Panc1 (cell line): ENCODE results near the gene TNRC6B. TPM values are rescaled to one million over a fixed set of nuclear protein-coding genes. Genes with fewer than 3 reads are reported as not detected.

Experiments used
- ATAC-seq: fragments of 200-7000 bp; cut with Tn5 transposase; 2 replicates; pipeline ENCODE4 v1.9.1; 2020; ENCODE audit warnings: mild to moderate bottlenecking, moderate library complexity
- BruUV-seq: library from RNA; stranded (reverse); fragments of 400-500 nt; replicated peaks from 2 replicates; lab custom pipeline; 2021; lab: Mats Ljungman, UMichigan
- CTCF ChIA-PET: fragments of 300-600 bp; sonication (Branson Sonifier 250); formaldehyde crosslinking; loops from one replicate; lab custom pipeline; 2022; ENCODE audit warnings: antibody characterized with exemption; lab: Charles Lee
- POLR2A ChIA-PET: fragments of 300-600 bp; sonication (Branson Sonifier 250); formaldehyde crosslinking; loops from one replicate; lab custom pipeline; 2022; ENCODE audit warnings: antibody characterized with exemption; lab: Charles Lee
- DNase-seq: peaks from one replicate; pipeline ENCODE4 v3.0.0-alpha.2; 2010; ENCODE audit warnings: low read depth, low spot score
- H3K27ac ChIP-seq: 2 replicates; pipeline ENCODE4 v1.5.1; 2011; ENCODE audit warnings: mild to moderate bottlenecking, low read length, inconsistent platforms
- H3K27me3 ChIP-seq: fragments of 200-500 bp; sonication (Bioruptor generic); 2 replicates; pipeline ENCODE4 v1.6.0; 2014; ENCODE audit warnings: low read length, inconsistent platforms; ENCODE audit not compliant: control insufficient read depth, insufficient read depth
- H3K36me3 ChIP-seq: fragments of 200-500 bp; sonication (Bioruptor generic); 2 replicates; pipeline ENCODE4 v1.5.1; 2014; ENCODE audit warnings: inconsistent platforms, mild to moderate bottlenecking, low read length, moderate library complexity; ENCODE audit not compliant: control insufficient read depth, insufficient read depth
- H3K4me1 ChIP-seq: 2 replicates; pipeline ENCODE4 v1.5.1; 2011; ENCODE audit warnings: inconsistent platforms, mild to moderate bottlenecking, low read length, moderate library complexity; ENCODE audit not compliant: control insufficient read depth, insufficient read depth
- H3K4me3 ChIP-seq, 2 experiments: 2 replicates each; pipeline ENCODE4 v1.5.1; 2011 to 2012; ENCODE audit warnings: low read depth in 2 of 2, low read length in 2 of 2, mild to moderate bottlenecking in 2 of 2, inconsistent platforms in 1 of 2, moderate library complexity in 1 of 2
- H3K9me3 ChIP-seq: fragments of 200-500 bp; sonication (Bioruptor generic); 2 replicates; pipeline ENCODE4 v1.5.1; 2014; ENCODE audit warnings: low read depth, mild to moderate bottlenecking, inconsistent platforms, low read length, moderate library complexity; ENCODE audit not compliant: control insufficient read depth, insufficient read depth
- CTCF ChIP-seq: fragments of 450-650 bp; IDR thresholded peaks from 2 replicates; pipeline ENCODE4 v1.5.1; 2017; ENCODE audit warnings: mild to moderate bottlenecking
- POLR2AphosphoS5 ChIP-seq: IDR thresholded peaks from 2 replicates; pipeline ENCODE4 v1.6.1; 2012; ENCODE audit warnings: mild to moderate bottlenecking, low read depth, low read length, moderate library complexity
- REST ChIP-seq, 2 experiments: IDR thresholded peaks; 2 replicates each; pipeline ENCODE4 v1.6.1; 2011 to 2012; ENCODE audit warnings: low read depth in 2 of 2, control low read depth in 1 of 2, low read length in 1 of 2, mild to moderate bottlenecking in 1 of 2, moderate library complexity in 1 of 2; ENCODE audit not compliant: insufficient read depth in 1 of 2
- SIN3A ChIP-seq: IDR thresholded peaks from 2 replicates; pipeline ENCODE4 v1.6.1; 2012; ENCODE audit warnings: low read depth, mild to moderate bottlenecking, low read length, moderate library complexity, borderline replicate concordance; ENCODE audit not compliant: insufficient read depth
- TCF7L2 ChIP-seq: IDR thresholded peaks from 2 replicates; pipeline ENCODE4 v1.6.1; 2011; ENCODE audit warnings: mild to moderate bottlenecking, low read depth, low read length, inconsistent platforms
- in situ Hi-C: cut with HindIII; loops from 2 replicates; pipeline ENCODE4 v1.10.0; 2016; ENCODE audit warnings: low sequenced_read_pairs, low pct_unique_long_range_greater_than_20kb
- intact Hi-C: fragments of 100-400 bp; cut with micrococcal nuclease; formaldehyde crosslinking; loops from one replicate; pipeline ENCODE4 v1.10.0; 2022; ENCODE audit not compliant: unreplicated experiment
- total RNA-seq: library from RNA; stranded (reverse); gene quantifications from one replicate; pipeline ENCODE4 v1.2.1, GENCODE V29; 2021; ENCODE audit not compliant: unreplicated experiment

The TNRC6B gene
- total RNA-seq, 1 experiment from 2014 or later, result 30.7 TPM

GRCh38 chr22:40240686-40241085, 63.0 kb downstream of the TNRC6B start:
- Histone ChIP-seq H3K27ac (no peak overlapping the region), H3K36me3 (no peaks in the 10 kb centered on the region), H3K4me3 (no peak overlapping the region), H3K27me3 (no peaks in the 10 kb centered on the region), H3K9me3 (no peaks in the 10 kb centered on the region), H3K4me1 (peaks cover 24% of the 10 kb centered on the region)
- intact Hi-C loops (no loop called here), in situ Hi-C loops (no loop called here)
- POLR2A ChIA-PET, result no interaction called here
- CTCF ChIA-PET, result interaction anchor here (0.9 kb wide), 1 partner anchor 204 kb away, joined by 3 read pairs; no protein-coding TSS in a partner anchor
- ATAC-seq (no peak), DNase-seq (no peak)
- no TSS peak for BruUV-seq
- TF ChIP-seq POLR2AphosphoS5 (no peak), TCF7L2 (no peak), SIN3A (no peak), CTCF (no peak), REST (IDR thresholded peaks at IDR 0.05; ENCODE audit: insufficient read depth in 1 of 2, low read depth in 2 of 2, low read length in 1 of 2) (no peak)

GRCh38 chr22:40241200-40241763, 63.6 kb downstream of the TNRC6B start:
- DNase-seq (no peak), ATAC-seq (no peak)
- Histone ChIP-seq H3K9me3 (no peaks in the 10 kb centered on the region), H3K27me3 (no peaks in the 10 kb centered on the region), H3K4me3 (no peak overlapping the region), H3K4me1 (peaks cover 24% of the 10 kb centered on the region), H3K27ac (no peak overlapping the region), H3K36me3 (no peaks in the 10 kb centered on the region; the same call in 1 of the 2 replicates)
- no peak for TF ChIP-seq POLR2AphosphoS5
- no peak for TF ChIP-seq SIN3A
- TF ChIP-seq TCF7L2, result no peak
- no peak for TF ChIP-seq CTCF
- TF ChIP-seq REST (IDR thresholded peaks at IDR 0.05; ENCODE audit: insufficient read depth in 1 of 2, low read depth in 2 of 2, low read length in 1 of 2), result no peak
- in situ Hi-C loops (no loop called here), intact Hi-C loops (no loop called here)
- ChIA-PET CTCF (interaction anchor here (0.9 kb wide), 1 partner anchor 205 kb away, joined by 3 read pairs; no protein-coding TSS in a partner anchor), POLR2A (no interaction called here)
- no TSS peak for BruUV-seq
